Neural cell (in vitro differentiated cells): ENCODE data around the gene BAG5.

Experiments used
- CTCF ChIP-seq: fragments of 450-650 bp; IDR thresholded peaks from 2 replicates; pipeline ENCODE4 v1.5.1; 2014; ENCODE audit warnings: antibody characterized with exemption, mild to moderate bottlenecking, moderate library complexity; ENCODE audit not compliant: poor library complexity, severe bottlenecking
- EP300 ChIP-seq: fragments of 450-650 bp; conservative IDR thresholded peaks from 2 replicates; pipeline ENCODE4 v1.6.1; 2014; ENCODE audit warnings: antibody characterized with exemption, mild to moderate bottlenecking, moderate library complexity; ENCODE audit not compliant: poor library complexity, severe bottlenecking
- EZH2 ChIP-seq: fragments of 200-600, 300-800 bp; shearing (Covaris generic), sonication (generic); IDR thresholded peaks from 2 replicates; pipeline ENCODE4 v1.6.1; 2014; ENCODE audit warnings: antibody characterized with exemption, low read length, borderline replicate concordance, mild to moderate bottlenecking; ENCODE audit not compliant: insufficient read depth, poor library complexity, severe bottlenecking
- POLR2AphosphoS5 ChIP-seq: IDR thresholded peaks from 2 replicates; pipeline ENCODE4 v1.6.1; 2012
- REST ChIP-seq: IDR thresholded peaks from 2 replicates; pipeline ENCODE4 v1.6.1; 2012; ENCODE audit warnings: borderline replicate concordance
- SMC3 ChIP-seq: fragments of 450-650 bp; conservative IDR thresholded peaks from 2 replicates; pipeline ENCODE4 v1.6.1; 2014; ENCODE audit warnings: antibody characterized with exemption, mild to moderate bottlenecking, moderate library complexity; ENCODE audit not compliant: poor library complexity
- TAF1 ChIP-seq: IDR thresholded peaks from 2 replicates; pipeline ENCODE4 v1.6.1; 2012; ENCODE audit warnings: low read depth

DNA sequence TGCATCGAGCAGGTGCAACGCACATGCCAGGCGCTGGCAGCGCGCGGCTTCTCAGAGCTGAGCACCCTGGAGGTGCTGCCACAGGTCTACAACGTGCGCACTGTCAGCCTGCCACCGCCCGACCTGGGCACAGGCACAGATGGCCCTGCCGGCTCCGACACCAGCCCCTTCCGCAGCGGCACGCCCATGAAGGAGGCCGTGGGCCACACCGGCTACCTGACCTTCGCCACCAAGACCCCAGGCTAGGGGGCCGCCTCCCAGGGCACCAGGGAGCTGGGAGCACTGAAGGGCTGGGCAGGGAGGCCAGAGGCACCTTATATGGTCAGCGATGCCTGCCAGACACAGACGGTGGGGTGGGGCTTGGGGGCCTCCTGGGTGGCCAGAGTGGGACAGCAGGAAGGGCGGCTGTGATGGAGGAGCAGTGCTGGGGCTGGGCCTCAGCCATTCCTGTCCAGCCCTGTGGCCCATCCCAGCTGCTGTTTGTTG is 27.8 kb downstream of the BAG5 start:
- TF ChIP-seq CTCF (no peak), EZH2 (no peak), REST (no peak), EP300 (no peak), TAF1 (no peak), SMC3 (no peak), POLR2AphosphoS5 (no peak)
